NCI-H2171 (cell line): ENCODE results near the gene ADPRHL1.

Experiments
- DNase-seq: peaks from one replicate; lab custom pipeline; 2025; lab: John Stamatoyannopoulos, UW

ADPRHL1 gene

DNA sequence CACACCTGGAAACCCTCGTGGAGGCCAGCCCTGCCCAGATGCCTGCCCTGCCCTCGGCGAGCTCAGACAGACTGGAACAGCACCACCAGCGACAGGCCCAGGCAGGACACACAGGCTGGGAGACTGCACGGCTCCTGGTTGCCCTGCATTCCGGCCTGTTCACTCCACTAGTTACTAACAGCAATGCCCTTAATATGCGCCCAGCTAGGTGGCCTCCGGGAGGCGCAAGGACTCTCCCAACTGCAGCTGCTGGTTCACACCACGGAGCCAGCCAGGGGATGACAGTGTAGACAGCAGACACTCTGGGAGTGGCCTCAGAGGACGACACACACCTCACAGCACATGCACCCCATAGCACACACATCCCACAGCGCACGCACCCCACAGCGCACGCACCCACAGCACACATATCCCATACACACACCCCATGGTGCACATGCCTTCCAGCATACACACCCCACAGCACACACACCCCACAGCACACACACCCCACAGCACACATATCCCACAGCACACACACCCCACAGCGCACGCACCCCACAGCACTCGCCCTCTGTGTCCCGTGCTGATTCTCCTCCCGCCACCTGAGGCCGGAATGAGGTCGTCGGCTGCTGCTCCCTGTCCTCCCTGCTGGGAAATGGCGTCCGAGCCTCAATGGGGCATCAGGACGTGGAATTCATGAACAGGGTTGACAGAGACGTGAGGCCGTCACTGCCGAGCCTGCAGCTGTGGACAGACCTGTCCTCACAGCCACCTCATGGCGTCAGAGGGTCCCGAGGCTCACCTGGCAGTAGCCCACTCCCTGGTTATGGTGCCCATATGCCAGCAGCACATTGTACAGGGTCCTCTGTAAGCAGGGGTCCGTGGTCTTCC, 103.0 kb downstream of the ADPRHL1 start:
- DNase-seq: no peak
